Measurements from ENCODE around the gene SERPINE1.

DNA sequence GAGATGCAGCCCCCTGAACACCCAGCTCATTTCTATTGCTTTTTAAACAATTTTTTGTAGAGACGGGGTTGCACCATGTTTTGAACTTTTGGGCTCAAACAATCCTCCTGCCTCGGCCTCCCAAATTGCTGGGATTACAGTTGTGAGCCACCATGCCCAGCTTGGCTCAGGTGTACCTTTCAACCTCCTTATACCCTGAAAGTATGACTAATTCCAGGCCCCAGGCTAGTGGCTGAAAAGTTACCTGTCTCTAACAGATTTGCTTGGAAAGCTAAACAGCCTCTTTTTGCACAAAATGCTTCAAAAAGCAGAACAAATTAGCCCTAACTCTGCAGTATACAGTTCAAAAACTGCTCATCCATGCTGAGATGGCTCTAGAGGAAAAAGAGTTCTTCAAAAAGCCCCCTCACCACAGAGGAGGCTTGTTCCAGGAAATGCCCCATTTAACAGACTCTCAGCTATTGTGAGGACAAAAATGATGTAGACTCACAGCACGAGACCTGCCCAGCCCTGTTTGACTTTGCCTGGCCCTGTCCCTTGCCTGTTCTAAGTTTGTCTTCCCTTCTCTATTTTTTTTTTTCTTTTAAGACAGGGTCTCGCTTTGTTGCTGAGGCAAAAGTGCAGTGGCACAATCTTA lies 14.0 kb downstream of the SERPINE1 start:
- TF ChIP-seq POLR2A (IDR thresholded peaks at IDR 0.05): no peak
- TF ChIP-seq, protein P1, sequence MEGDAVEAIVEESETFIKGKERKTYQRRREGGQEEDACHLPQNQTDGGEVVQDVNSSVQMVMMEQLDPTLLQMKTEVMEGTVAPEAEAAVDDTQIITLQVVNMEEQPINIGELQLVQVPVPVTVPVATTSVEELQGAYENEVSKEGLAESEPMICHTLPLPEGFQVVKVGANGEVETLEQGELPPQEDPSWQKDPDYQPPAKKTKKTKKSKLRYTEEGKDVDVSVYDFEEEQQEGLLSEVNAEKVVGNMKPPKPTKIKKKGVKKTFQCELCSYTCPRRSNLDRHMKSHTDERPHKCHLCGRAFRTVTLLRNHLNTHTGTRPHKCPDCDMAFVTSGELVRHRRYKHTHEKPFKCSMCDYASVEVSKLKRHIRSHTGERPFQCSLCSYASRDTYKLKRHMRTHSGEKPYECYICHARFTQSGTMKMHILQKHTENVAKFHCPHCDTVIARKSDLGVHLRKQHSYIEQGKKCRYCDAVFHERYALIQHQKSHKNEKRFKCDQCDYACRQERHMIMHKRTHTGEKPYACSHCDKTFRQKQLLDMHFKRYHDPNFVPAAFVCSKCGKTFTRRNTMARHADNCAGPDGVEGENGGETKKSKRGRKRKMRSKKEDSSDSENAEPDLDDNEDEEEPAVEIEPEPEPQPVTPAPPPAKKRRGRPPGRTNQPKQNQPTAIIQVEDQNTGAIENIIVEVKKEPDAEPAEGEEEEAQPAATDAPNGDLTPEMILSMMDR (IDR thresholded peaks at IDR 0.05): no peak

All from lower leg skin (tissue), 3 donors.